Hematopoietic multipotent progenitor cell treated with erythropoietin and hydrocortisone succinate and interleukin-3 and kit ligand, for 8 days (in vitro differentiated cells): ENCODE data around the gene NRG4.
"Not testable (repeated sequence)": the region's sequence is repeated elsewhere in the genome, so short reads cannot be mapped to it uniquely, and the experiment has no call there.

ENCODE experiments used
- DNase-seq: peaks from one replicate; pipeline ENCODE4 v3.0.0-alpha.2; 2015

NRG4 gene

GRCh38 chr15:75992897-75993296, 19.3 kb downstream of the NRG4 start:
- DNase-seq: no peak

- no peak for DNase-seq
Observed at GRCh38 chr15:75989875-75990274, 22.3 kb downstream of the NRG4 start.

DNA sequence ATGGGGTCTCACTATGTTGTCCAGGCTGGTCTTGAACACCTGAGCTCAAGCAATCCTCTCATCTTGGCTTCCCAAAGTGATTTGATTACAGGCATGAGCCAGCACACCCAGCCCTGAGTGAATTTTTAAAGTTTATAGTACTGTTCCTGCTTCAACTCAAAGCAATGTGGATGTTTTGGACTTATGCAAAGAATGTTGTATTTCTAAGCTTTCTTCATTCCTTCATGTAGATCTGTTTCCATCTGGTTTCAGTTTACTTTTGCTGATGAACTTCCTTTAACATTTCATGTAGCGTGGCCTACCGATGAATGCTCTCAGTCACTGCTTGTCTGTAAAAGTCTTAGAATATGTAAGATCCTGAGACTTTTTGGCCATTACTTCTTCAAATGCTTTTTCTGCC, 23.2 kb downstream of the NRG4 start:
- no peak for DNase-seq

GRCh38 chr15:75985971-75986370, 26.3 kb downstream of the NRG4 start:
- peak; percentile 12 for DNase-seq

DNA sequence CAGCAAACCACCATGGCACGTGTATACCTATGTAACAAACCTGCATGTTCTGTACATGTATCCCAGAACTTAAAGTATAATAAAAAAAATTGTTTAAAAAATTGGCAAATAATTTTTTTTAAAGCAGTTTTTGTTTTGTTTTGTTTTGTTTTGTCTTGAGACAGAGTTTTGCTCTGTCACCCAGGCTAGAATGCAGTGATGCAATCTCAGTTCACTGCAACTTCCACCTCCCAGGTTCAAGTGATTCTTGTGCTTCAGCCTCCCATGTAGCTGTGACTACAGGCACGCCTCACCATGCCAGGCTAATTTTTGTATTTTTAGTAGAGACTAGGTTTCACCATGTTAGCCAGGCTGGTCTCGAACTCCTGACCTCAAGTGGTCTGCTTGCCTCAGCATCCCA, 27.5 kb downstream of the NRG4 start:
- not testable (repeated sequence) for DNase-seq

DNA sequence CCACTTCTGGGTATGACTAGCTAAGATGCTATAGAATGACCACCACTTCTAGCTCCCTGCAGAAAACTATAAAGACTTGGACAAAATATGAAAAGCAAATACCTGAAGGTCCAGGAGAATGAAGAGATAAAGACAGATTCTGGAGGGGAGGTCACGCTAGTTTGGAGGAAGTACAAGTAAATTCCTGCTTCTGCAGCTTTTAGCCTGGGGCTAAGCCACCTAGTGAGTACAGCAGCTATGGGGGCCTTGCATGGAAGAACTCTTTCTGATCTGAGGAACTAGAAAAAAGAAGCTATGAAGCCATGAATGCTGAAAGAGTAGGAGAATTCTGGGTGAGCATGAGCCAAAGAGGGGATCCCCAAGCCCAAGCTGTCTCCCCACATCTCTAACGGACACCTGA, 29.8 kb downstream of the NRG4 start:
- no peak for DNase-seq

DNA sequence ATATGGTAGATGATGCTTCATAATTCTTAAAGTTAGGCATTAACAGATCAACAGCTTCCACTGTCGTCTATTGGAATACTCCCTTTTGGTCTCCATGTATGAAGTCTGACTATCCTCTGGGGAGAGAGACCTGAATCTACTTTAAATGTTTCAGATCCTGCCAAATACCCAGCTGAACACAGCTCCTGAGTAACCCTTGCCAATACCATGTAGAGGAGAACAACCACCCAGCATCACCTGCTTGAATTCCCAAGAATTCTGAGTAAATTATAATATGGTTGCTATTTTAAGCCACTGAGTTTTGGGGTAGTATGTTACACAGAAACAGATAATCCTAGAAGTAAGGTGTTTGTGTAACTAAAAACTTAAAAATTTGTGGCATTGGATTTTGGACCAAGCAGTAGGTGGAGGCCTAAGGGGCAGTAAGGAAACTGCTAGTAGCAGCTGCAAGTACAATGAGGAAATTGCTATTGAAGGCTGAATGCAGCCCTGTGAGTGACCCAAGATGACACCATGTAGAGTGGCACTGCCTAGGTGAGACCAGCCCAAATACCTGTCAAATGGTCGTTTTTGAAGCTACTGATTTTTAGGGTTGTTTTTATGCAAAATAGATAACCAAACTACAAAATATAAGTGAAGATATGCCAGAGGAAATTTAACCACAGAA, 30.9 kb downstream of the NRG4 start:
- no peak for DNase-seq

DNA sequence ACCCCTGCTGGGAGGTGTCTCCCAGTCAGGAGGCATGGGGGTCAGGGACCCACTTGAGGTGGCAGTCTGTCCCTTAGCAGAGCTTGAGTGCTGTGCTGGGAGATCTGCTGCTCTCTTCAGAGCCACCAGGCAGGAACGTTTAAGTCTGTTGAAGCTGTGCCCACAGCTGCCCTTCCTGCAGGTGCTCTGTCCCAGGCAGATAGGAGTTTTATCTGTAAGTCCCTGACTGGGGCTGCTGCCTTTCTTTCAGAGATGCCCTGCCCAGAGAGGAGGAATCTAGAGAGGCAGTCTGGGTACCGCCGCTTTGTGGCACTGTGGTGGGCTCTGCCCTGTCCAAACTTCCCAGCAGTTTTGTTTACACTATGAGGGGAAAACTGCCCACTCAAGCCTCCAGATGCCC, 35.5 kb downstream of the NRG4 start:
- DNase-seq: peak; percentile 73

DNA sequence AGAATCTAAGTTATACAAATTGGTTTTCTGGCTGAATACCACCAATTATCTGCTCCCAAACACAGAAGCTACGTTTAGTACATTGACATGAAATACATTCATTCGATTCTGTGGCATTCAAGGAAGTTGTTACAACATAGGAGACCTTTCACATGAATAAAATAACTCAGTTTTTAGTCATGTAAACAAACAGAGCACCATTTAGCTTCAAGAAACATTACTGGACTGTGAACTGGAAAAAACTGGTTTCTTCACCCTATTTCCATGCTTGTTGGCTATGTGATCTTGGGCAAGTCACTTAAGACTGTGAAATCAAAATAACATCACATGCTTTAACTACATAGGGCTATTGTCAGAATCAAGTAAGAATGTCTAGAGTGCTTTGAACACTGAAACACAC, 46.2 kb downstream of the NRG4 start:
- no peak for DNase-seq

DNA sequence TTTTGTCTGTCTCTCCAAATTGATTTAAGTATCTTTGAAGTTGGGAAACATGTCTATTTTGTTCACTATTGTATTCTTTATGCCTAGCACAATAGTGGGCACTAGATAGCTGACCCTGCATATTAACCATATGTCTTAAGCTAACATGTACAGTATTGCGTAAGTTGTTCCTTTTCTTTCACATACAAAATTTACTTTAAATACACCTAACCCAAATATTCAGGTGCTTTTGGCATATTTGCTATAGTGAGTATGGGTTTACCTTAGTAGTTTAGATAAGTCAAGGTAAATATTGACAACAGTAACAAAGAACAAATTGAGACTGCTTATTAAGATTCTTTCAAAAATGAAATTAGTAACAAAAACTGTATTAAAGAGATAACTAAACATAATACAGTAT, 50.9 kb downstream of the NRG4 start:
- DNase-seq: no peak

DNA sequence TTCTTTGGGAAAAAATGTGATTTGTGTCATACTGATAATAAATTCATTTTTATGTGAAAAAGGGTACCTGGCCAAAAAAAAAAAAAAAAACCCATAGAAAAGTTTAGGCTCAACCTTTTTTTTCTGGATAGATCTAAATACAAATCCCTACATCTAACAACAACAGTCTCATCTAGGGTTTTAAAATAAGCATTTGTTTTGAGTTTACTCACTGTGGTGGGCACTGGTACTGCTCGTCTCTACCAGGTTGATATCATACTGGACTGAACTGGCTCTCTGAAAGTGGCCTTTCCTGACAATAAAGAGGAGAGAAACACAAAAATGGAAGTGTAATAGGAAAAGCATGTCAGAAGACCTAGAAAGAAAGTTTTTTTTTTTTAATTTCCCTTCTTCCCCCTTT, 56.5 kb downstream of the NRG4 start:
- DNase-seq: no peak

GRCh38 chr15:75952525-75952924, 59.7 kb downstream of the NRG4 start:
- no peak for DNase-seq

GRCh38 chr15:75948761-75949296, 63.4 kb downstream of the NRG4 start:
- no peak for DNase-seq

DNA sequence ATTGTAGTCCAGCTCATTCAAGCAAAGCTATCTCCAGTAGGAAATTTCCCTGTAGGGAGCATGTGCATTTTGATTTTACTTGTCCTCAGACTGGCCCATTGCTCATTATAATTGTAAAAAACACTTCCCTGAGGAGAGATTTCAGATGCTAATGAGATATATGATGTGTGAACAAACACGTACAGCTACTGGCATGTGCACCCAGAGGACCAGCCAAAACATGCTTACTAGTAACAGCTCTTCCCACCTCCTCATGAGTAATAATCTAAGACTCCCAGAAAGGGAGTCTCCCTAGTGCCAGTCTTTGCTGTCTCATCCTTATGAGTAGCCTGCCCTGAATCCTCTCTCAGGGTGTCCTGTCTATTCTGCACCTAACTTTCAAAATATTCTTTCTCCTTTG, 65.1 kb downstream of the NRG4 start:
- DNase-seq: peak; percentile 8

GRCh38 chr15:75945953-75946352, 66.3 kb downstream of the NRG4 start:
- DNase-seq: no peak

DNA sequence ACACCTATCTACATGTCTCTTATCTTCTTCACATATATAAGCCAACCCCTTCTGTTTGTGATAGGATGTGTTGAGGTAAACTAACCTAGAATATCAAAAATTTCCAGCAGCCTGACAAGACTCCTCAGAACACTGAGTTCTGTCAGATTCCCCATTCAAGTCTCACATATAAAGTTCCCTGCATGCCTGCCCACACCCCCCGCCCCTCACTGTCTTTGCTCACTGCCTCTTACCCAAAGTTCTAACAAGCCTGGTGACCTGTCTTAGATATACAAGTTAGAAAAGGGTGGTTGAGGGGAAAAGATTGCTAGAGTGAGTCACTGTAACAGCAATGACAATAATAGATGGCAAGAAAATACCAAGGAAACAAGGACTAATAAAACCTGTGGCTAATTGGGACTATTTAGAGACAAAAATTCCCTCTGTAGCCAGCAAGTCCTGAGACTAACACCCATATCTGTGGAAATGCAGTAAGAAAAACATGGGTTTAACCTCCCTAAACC, 68.5 kb downstream of the NRG4 start:
- DNase-seq: no peak

DNA sequence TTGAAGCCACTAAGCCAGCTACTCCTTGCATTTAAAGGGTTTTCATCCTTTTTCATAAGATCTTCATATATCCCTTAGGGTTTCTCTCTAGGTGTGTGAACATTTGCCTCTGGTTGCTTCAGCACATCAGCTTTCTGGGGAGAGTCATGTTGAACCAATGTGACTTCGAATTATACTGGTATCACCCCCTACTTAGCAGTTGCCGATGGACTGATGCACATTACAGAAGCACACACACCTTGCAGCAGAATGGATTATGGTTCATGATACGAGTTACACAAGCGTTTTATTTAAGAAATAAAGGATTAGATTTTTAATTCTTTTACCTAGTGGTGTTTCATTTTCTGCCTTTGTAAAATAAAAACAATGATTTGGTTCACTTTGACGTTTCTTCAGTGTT, 69.0 kb downstream of the NRG4 start:
- DNase-seq: no peak

DNA sequence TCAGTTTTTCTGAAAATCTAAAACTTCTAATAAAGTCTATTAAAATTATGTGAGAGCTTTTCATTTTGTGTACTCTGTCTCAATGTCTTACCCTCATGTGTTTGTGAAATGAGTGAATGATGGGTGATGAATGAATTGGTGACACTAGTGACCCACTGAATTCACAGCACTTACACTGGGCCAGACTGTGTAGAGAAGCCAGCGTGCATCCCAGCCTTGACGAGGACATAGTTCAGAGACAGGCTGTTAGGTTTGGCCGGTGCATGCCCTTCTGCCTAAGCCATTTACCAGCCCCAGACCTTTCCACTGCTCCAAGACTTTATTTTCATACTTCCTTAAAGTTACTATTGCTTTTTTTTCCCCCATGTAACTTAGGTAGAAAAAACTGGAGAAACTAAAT, 69.8 kb downstream of the NRG4 start:
- no peak for DNase-seq

DNA sequence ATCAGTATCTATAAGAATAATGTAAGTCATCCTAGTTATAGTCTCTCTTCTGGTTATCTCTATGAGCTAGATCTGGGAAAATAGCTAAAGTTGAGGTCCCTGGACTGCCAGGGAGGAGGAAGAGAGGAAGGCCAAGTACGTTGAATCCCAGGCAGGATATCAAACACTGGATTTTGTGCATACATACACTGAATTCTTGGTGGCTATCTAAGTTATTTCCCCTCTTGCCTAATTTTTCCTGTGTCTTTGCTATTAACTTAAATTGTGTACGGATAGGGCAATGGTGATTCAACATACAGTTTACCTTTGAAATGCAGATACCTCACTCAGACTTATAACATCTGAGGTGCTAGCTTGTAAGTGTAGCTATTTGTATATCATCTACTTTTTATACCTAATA, 81.4 kb downstream of the NRG4 start:
- no peak for DNase-seq

DNA sequence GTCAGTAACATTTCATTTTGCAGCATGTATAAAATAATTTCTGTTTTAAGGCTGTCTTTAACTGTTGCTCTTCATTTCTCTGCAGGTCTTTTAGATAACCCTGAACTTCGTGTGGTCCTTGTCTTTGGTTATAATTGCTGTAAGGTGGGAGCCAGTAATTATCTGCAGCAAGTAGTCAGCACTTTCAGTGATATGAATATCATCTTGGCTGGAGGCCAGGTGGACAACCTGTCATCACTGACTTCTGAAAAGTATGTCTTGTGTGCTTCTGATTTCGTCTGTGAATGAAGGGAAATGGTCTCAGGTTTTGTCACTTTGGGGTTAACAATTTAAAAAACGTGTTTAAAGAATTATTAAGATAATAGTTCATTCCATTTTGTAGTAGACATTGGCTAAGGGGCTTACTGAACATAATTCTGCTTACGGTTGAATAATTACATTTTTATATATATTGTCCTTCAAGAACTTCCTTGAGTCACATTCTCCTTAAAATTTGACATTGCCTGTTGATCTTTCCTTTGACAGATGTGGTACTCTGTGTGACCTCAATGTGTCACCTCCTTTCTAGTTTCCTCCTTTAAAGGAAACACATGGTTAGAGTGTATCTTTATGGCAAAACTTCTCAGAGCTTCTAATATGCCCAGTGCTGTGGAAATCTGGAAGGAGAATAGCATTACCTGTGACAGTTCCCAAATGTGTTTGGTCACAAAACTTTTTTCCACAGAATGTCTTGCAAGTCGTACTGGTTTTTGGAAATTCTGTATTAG, 82.2 kb downstream of the NRG4 start:
- DNase-seq: peak; percentile 63

GRCh38 chr15:75928680-75929608, 83.3 kb downstream of the NRG4 start:
- DNase-seq: peak; percentile 34

DNA sequence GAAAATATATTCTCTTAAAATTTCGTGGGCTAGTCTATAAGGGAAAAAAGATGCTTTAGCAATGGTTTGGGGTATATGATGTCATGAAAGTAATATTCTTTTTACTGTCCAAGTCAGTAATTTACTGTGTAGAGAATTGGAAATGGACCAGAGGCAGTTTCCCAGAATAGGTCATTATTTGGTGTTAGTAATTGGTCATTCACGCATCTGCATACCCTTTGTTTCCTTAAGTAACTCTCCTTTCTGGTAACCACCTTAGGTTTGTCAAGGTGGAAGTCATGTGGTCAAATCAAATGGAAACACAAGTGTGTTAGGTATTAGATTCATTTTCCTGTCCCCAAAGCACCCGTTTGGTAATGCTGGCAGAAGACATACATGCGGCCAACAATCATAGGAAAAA, 84.6 kb downstream of the NRG4 start:
- DNase-seq: no peak

DNA sequence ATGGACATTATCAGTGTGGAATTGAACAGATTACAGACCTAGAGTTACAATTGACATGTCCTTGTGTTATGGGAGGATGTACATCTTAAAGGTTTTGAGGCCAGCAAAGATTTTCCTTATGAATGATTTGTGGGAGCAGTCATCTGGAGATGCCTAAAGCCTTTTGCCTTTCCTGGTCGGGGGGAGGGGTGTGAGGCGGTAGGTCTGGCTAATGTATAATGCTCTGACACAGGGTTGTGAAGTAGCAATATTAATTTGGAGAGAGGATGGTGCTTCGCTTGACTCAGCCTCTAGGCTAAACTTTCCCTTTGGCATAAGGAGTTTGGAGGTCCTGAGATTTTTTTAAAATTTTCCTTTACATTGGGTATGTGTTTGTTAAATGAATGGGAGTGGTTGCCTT, 85.3 kb downstream of the NRG4 start:
- DNase-seq: no peak
